ENCODE results near the gene PTOV1.
A peak's percentile ranks its signal among the peaks of the same experiment; 100 is the strongest.

Gene PTOV1

DNA sequence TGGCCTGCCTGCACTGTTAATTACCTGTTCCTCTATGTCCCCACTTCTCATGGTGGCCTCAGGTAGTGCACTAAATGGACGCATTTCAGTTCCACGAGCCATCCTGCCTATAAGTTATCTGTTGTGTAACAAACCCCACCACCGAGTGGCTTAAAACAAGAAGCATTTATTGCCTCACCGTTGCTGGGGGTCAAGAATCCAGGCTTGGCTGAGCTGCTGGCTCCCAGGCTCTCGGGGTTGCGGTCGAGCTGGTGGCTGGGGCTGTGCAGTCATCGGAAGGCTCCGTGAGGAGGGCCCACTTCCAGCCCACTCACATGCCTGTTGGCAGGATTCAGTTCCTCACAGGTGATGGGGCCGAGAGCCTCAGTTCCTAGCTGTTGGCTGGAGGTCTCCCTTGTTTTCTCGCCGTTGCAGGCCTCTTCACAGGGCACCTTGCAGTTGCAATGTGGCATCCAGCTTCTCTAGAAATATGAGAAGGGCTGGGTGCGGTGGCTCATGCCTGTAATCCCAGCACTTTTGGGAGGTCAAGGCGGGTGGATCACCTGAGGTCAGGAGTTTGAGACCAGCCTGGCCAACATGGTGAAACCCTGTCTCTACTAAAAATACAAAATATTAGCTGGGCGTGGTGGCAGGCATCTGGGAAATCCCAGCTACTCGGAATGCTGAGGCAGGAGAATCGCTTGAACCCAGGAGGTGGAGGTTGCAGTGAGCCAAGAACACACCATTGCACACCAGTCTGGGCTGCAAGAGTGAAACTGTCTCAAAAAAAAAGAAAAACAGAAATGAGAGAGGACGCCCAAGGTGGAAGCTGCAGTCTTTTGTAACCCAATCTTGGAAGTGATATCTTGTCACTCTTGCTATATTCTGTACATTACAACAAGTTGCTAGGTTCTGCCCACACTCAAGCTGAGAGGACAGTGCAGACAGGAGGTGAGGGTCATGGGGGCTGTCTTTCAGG is 6.5 kb upstream of the PTOV1 start:
- no peak for TF ChIP-seq CTCF (IDR thresholded peaks at IDR 0.05; ENCODE audit: insufficient read depth, low read depth, low read length, missing control alignments)
- no peak for DNase-seq (ENCODE audit: low read depth)
- no peak overlapping the region for H3K4me3 ChIP-seq (ENCODE audit: low read depth, low read length)

DNA sequence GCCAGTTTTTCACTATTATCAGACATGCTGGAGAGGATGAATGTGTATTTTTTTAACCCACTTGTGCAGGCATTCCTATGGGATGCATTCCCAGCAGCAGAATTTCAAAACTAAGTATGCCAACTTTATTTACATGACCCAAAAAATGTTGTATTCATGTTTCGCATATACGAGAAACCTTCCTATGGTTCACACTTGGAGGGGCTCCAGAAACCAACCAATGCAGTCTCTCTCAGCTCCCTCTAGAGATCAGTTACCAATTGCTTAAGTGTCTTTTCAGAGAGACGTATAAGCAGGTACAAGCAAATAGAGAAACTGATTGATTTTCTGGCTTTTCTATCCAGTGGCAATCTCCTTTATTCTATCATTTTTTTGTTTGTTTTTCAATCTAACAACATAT is 5.5 kb upstream of the PTOV1 start:
- DNase-seq (ENCODE audit: low read depth), result no peak
- TF ChIP-seq CTCF (IDR thresholded peaks at IDR 0.05; ENCODE audit: insufficient read depth, low read depth, low read length, missing control alignments), result no peak
- no peak overlapping the region for H3K4me3 ChIP-seq (ENCODE audit: low read depth, low read length)

GRCh38 chr19:49846408-49846807 is 4.6 kb upstream of the PTOV1 start:
- H3K4me3 ChIP-seq (ENCODE audit: low read depth, low read length), result no peak overlapping the region
- TF ChIP-seq CTCF (IDR thresholded peaks at IDR 0.05; ENCODE audit: insufficient read depth, low read depth, low read length, missing control alignments), result no peak
- DNase-seq (ENCODE audit: low read depth), result no peak

GRCh38 chr19:49847731-49848696 is 2.9 kb upstream of the PTOV1 start:
- H3K4me3 ChIP-seq (ENCODE audit: low read depth, low read length), result no peak overlapping the region
- no peak for DNase-seq (ENCODE audit: low read depth)
- TF ChIP-seq CTCF (IDR thresholded peaks at IDR 0.05; ENCODE audit: insufficient read depth, low read depth, low read length, missing control alignments), result no peak

- DNase-seq (ENCODE audit: low read depth), result peak; percentile 75
- H3K4me3 ChIP-seq (ENCODE audit: low read depth, low read length), result no peak overlapping the region
- no peak for TF ChIP-seq CTCF (IDR thresholded peaks at IDR 0.05; ENCODE audit: insufficient read depth, low read depth, low read length, missing control alignments)
Observed at GRCh38 chr19:49848938-49849337, 2.0 kb upstream of the PTOV1 start.

GRCh38 chr19:49849433-49850220 is 1.3 kb upstream of the PTOV1 start:
- no peak overlapping the region for H3K4me3 ChIP-seq (ENCODE audit: low read depth, low read length)
- TF ChIP-seq CTCF (IDR thresholded peaks at IDR 0.05; ENCODE audit: insufficient read depth, low read depth, low read length, missing control alignments), result no peak
- DNase-seq (ENCODE audit: low read depth), result no peak

Data from GM12865 (cell line).